ENCODE data around the gene STK38L. TPM values are rescaled to one million over a fixed set of nuclear protein-coding genes. Genes with fewer than 3 reads are reported as not detected.

The STK38L gene
- total RNA-seq, 1 donor from 2014 or later: 31.4 TPM

DNA sequence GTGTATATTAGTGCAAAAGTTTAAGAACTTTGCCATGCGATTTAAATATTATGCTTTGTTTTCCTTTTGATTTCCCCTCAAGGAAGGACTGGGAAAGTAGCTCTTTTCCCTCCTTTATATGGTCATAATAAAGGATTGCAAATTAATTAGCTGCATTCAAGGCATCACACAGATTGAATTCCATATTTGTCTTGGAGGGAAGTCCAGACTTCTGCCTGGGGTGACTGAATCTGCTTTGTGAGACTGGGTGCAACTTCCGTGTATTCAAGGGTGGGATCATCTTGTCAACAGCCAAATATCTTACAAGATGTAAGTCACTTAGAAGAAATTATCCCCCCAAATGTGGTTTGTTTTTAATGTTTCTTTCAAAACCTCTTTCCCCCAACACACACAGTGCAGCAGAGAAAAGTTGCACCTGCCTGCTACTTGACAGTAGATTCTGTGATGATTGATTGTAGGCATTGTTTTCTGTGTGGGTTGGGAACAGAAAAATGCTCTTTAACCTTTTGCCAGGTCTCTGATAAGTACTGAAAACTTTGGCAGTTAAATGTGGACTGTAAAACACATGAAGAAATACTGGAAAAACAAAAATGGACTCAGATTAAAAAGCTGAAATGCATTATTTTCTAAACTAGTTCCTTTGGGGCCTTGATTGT, 28.4 kb downstream of the STK38L start:
- Mint-ChIP-seq H3K27me3 (ENCODE audit: unreplicated experiment) (no peaks in the 10 kb centered on the region), H3K36me3 (ENCODE audit: unreplicated experiment) (peaks cover 5% of the 10 kb centered on the region), H3K4me1 (ENCODE audit: low read depth, unreplicated experiment) (peaks cover 5% of the 10 kb centered on the region), H3K27ac (ENCODE audit: unreplicated experiment) (no peak overlapping the region), H3K9me3 (ENCODE audit: unreplicated experiment) (no peaks in the 10 kb centered on the region), H3K4me3 (ENCODE audit: unreplicated experiment) (no peak overlapping the region)
- TF ChIP-seq, protein P1, sequence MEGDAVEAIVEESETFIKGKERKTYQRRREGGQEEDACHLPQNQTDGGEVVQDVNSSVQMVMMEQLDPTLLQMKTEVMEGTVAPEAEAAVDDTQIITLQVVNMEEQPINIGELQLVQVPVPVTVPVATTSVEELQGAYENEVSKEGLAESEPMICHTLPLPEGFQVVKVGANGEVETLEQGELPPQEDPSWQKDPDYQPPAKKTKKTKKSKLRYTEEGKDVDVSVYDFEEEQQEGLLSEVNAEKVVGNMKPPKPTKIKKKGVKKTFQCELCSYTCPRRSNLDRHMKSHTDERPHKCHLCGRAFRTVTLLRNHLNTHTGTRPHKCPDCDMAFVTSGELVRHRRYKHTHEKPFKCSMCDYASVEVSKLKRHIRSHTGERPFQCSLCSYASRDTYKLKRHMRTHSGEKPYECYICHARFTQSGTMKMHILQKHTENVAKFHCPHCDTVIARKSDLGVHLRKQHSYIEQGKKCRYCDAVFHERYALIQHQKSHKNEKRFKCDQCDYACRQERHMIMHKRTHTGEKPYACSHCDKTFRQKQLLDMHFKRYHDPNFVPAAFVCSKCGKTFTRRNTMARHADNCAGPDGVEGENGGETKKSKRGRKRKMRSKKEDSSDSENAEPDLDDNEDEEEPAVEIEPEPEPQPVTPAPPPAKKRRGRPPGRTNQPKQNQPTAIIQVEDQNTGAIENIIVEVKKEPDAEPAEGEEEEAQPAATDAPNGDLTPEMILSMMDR (IDR thresholded peaks at IDR 0.05; ENCODE audit: partially characterized antibody, unreplicated experiment): no peak
- DNase-seq: no peak

DNA sequence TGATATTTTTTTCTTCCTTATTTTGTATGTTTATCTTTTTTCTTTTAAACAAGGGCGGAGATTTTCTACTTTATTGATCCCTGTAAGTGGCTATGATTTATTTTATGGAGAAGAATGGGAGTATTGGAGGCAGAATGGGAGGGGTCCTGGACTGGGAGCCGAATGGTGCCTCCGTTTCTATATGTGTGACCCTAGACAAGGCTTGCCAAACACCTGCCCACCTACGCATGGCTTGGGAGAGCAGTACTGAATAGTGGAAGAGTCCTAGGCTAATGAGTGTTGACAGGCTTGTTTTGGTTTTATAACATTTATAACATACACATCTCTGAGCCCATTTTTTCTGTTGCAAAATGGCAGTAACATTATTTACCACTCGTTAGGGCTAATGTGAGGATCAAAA, 29.0 kb downstream of the STK38L start:
- DNase-seq: no peak
- Mint-ChIP-seq H3K36me3 (ENCODE audit: unreplicated experiment) (no peaks in the 10 kb centered on the region), H3K27me3 (ENCODE audit: unreplicated experiment) (no peaks in the 10 kb centered on the region), H3K9me3 (ENCODE audit: unreplicated experiment) (no peaks in the 10 kb centered on the region), H3K27ac (ENCODE audit: unreplicated experiment) (no peak overlapping the region), H3K4me1 (ENCODE audit: low read depth, unreplicated experiment) (peaks cover 7% of the 10 kb centered on the region), H3K4me3 (ENCODE audit: unreplicated experiment) (no peak overlapping the region)
- TF ChIP-seq, protein P1 (IDR thresholded peaks at IDR 0.05; ENCODE audit: partially characterized antibody, unreplicated experiment): no peak

DNA sequence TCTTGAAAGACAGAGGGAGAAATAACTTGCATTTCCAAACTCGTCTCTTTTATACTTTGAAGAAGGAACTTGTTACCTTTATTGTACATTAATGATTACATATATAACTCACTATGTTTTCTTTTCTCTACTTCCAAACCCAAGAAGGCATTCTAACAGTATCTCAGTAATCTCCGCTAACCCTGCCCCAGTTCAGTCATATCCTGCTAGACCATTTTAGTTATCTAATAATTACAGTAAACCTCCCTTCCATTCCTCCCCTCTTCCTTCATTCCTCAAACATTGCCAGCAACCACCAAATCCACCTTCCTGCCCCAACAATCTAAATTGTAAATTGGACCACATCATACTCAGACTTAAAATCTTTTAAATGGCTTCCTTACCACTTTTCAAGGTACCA, 30.6 kb downstream of the STK38L start:
- H3K27me3 Mint-ChIP-seq (ENCODE audit: unreplicated experiment): no peaks in the 10 kb centered on the region
- no peaks in the 10 kb centered on the region for H3K9me3 Mint-ChIP-seq (ENCODE audit: unreplicated experiment)
- no peak for DNase-seq
- TF ChIP-seq, protein P1 (IDR thresholded peaks at IDR 0.05; ENCODE audit: partially characterized antibody, unreplicated experiment): no peak
- H3K36me3 Mint-ChIP-seq (ENCODE audit: unreplicated experiment): no peaks in the 10 kb centered on the region
- H3K4me3 Mint-ChIP-seq (ENCODE audit: unreplicated experiment): no peak overlapping the region
- no peak overlapping the region for H3K27ac Mint-ChIP-seq (ENCODE audit: unreplicated experiment)
- peaks cover 7% of the 10 kb centered on the region for H3K4me1 Mint-ChIP-seq (ENCODE audit: low read depth, unreplicated experiment)

DNA sequence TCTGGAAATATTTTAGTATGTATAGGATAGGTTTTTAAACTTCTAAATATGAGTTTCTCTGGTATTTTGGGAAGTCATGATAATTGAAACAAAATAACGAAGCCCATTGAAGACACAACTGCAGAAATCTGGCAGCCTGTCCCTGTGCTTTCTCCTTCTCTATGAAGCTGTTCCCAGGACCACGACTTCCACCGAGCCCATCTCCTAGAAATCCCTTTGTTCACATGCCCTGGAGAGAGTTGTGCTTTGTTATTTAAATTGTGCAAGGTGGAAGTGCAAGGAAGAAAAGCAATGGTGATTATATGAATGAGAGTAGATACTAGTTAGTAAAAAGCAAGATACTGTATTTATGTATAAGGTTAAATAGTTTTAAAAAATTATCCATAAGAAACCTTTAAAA, 32.2 kb downstream of the STK38L start:
- no peak overlapping the region for H3K4me3 Mint-ChIP-seq (ENCODE audit: unreplicated experiment)
- TF ChIP-seq, protein P1 (IDR thresholded peaks at IDR 0.05; ENCODE audit: partially characterized antibody, unreplicated experiment): no peak
- no peak overlapping the region for H3K27ac Mint-ChIP-seq (ENCODE audit: unreplicated experiment)
- no peaks in the 10 kb centered on the region for H3K27me3 Mint-ChIP-seq (ENCODE audit: unreplicated experiment)
- no peaks in the 10 kb centered on the region for H3K36me3 Mint-ChIP-seq (ENCODE audit: unreplicated experiment)
- no peak for DNase-seq
- H3K9me3 Mint-ChIP-seq (ENCODE audit: unreplicated experiment): no peaks in the 10 kb centered on the region
- peaks cover 7% of the 10 kb centered on the region for H3K4me1 Mint-ChIP-seq (ENCODE audit: low read depth, unreplicated experiment)

DNA sequence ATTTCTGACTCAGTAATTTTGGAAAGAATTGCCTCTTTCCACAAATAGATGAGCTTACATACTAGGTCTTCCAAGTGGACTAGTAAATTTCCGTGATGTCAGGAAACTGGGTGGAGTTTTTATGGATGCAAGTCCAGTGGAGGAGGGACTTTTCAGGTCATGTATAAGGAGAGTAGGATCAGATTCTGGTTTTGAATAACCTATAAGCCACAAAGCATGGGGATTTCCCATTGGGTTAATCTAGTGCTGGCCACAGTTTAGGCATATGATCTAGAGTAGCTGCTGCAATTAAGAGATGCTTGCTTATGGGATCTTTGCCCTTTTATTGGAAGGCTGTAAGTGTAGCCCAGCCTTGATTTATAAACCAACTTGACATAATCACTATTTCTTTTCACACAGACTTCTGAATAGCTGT, 33.8 kb downstream of the STK38L start:
- no peaks in the 10 kb centered on the region for H3K9me3 Mint-ChIP-seq (ENCODE audit: unreplicated experiment)
- TF ChIP-seq, protein P1 (IDR thresholded peaks at IDR 0.05; ENCODE audit: partially characterized antibody, unreplicated experiment): no peak
- H3K4me3 Mint-ChIP-seq (ENCODE audit: unreplicated experiment): no peak overlapping the region
- no peak for DNase-seq
- H3K36me3 Mint-ChIP-seq (ENCODE audit: unreplicated experiment): no peaks in the 10 kb centered on the region
- H3K27ac Mint-ChIP-seq (ENCODE audit: unreplicated experiment): no peak overlapping the region
- peaks cover 7% of the 10 kb centered on the region for H3K4me1 Mint-ChIP-seq (ENCODE audit: low read depth, unreplicated experiment)
- H3K27me3 Mint-ChIP-seq (ENCODE audit: unreplicated experiment): no peaks in the 10 kb centered on the region
